CD14-positive monocyte (primary cell): ENCODE data around the gene MMP2. TPM values are rescaled to one million over a fixed set of nuclear protein-coding genes. Genes with fewer than 3 reads are reported as not detected.
A peak's percentile ranks its signal among the peaks of the same experiment; 100 is the strongest.

Source experiments
- DNase-seq, 3 donors: peaks; one replicate each; pipeline ENCODE4 v3.0.0-alpha.2; 2011 to 2022
- H2AFZ ChIP-seq: 2 replicates; pipeline ENCODE4 v1.6.0; 2012; ENCODE audit warnings: mild to moderate bottlenecking, low read depth, low read length, inconsistent platforms; ENCODE audit not compliant: insufficient read depth, poor library complexity, severe bottlenecking
- H3K27ac ChIP-seq, 2 donors: 1 replicate in 1 of 2; 2 replicates in 1 of 2; pipeline ENCODE4 v1.5.1; 2012 to 2013; ENCODE audit warnings: low read length in 2 of 2, control low read depth in 1 of 2, inconsistent platforms in 1 of 2, low read depth in 1 of 2, mild to moderate bottlenecking in 1 of 2
- H3K27me3 ChIP-seq, 2 donors: one replicate each; pipeline versions ENCODE4 v1.6.0 to v1.6.1; 2011 to 2013; ENCODE audit warnings: low read length in 2 of 2; ENCODE audit not compliant: control insufficient read depth in 2 of 2, insufficient read depth in 2 of 2
- H3K36me3 ChIP-seq, 2 donors: replicated peaks in 1 of 2; 1 replicate in 1 of 2; 2 replicates in 1 of 2; pipeline versions ENCODE4 v1.5.1 to v1.6.1; 2012 to 2013; ENCODE audit warnings: low read length in 2 of 2, control low read depth in 1 of 2, inconsistent platforms in 1 of 2, mild to moderate bottlenecking in 1 of 2; ENCODE audit not compliant: insufficient read depth in 2 of 2, control insufficient read depth in 1 of 2
- H3K4me1 ChIP-seq, 2 donors: 1 replicate in 1 of 2; 2 replicates in 1 of 2; pipeline versions ENCODE4 v1.5.1 to v1.6.1; 2012 to 2013; ENCODE audit warnings: low read length in 2 of 2, control low read depth in 1 of 2, inconsistent platforms in 1 of 2, mild to moderate bottlenecking in 1 of 2, moderate library complexity in 1 of 2; ENCODE audit not compliant: insufficient read depth in 2 of 2, control insufficient read depth in 1 of 2
- H3K4me2 ChIP-seq: replicated peaks from 2 replicates; pipeline ENCODE3; 2012; ENCODE audit warnings: low read length, moderate library complexity, mild to moderate bottlenecking; ENCODE audit not compliant: poor library complexity, severe bottlenecking; ENCODE audit errors: extremely low read depth
- H3K4me3 ChIP-seq, 3 experiments: fragments of 200-600 bp in 1 of 3; sonication (generic) in 1 of 3; replicated peaks in 1 of 3; 1 replicate in 2 of 3; 2 replicates in 1 of 3; pipeline ENCODE4 v1.5.1; 2011 to 2013; ENCODE audit warnings: low read length in 3 of 3, mild to moderate bottlenecking in 3 of 3, control low read depth in 2 of 3, low read depth in 2 of 3, inconsistent platforms in 1 of 3, moderate library complexity in 1 of 3
- H3K79me2 ChIP-seq: 2 replicates; pipeline ENCODE4 v1.6.0; 2012; ENCODE audit warnings: mild to moderate bottlenecking, control low read depth, inconsistent platforms, low read length, moderate library complexity; ENCODE audit not compliant: insufficient read depth
- H3K9ac ChIP-seq: 2 replicates; pipeline ENCODE4 v1.6.0; 2017; ENCODE audit warnings: low read length, mild to moderate bottlenecking; ENCODE audit not compliant: insufficient read depth, poor library complexity, severe bottlenecking
- H3K9me3 ChIP-seq, 2 donors: replicated peaks in 1 of 2; 1 replicate in 1 of 2; 2 replicates in 1 of 2; pipeline versions ENCODE4 v1.5.1 to v1.6.1; 2012 to 2013; ENCODE audit warnings: low read length in 2 of 2, control low read depth in 1 of 2; ENCODE audit not compliant: control insufficient read depth in 1 of 2, insufficient read depth in 1 of 2
- H4K20me1 ChIP-seq: 2 replicates; pipeline ENCODE4 v1.6.0; 2012; ENCODE audit warnings: mild to moderate bottlenecking, low read length, control low read depth, moderate library complexity; ENCODE audit not compliant: insufficient read depth
- H3K27ac Mint-ChIP-seq, 7 donors: one replicate each; pipeline ENCODE4 v1.8.0; 2020; ENCODE audit warnings: mild to moderate bottlenecking in 7 of 7, mixed read lengths in 7 of 7, moderate library complexity in 6 of 7, inconsistent platforms in 2 of 7
- H3K27me3 Mint-ChIP-seq, 3 donors: one replicate each; pipeline ENCODE4 v1.8.0; 2021 to 2022; ENCODE audit warnings: low read depth in 3 of 3, mild to moderate bottlenecking in 3 of 3, mixed read lengths in 3 of 3, moderate library complexity in 3 of 3, inconsistent platforms in 1 of 3
- H3K36me3 Mint-ChIP-seq, 2 donors: one replicate each; pipeline ENCODE4 v1.8.0; 2020; ENCODE audit warnings: mixed read lengths in 2 of 2, inconsistent platforms in 1 of 2, mild to moderate bottlenecking in 1 of 2
- H3K4me1 Mint-ChIP-seq: one replicate; pipeline ENCODE4 v1.8.0; 2020; ENCODE audit warnings: mild to moderate bottlenecking, mixed read lengths
- H3K4me3 Mint-ChIP-seq, 2 donors: one replicate each; pipeline ENCODE4 v1.8.0; 2020; ENCODE audit warnings: mild to moderate bottlenecking in 2 of 2, mixed read lengths in 2 of 2, moderate library complexity in 1 of 2
- H3K9me3 Mint-ChIP-seq, 7 donors: one replicate each; pipeline ENCODE4 v1.8.0; 2020 to 2022; ENCODE audit warnings: mixed read lengths in 7 of 7, mild to moderate bottlenecking in 6 of 7, moderate library complexity in 6 of 7, inconsistent platforms in 2 of 7
- CTCF ChIP-seq: fragments of 200-600 bp; IDR thresholded peaks from one replicate; pipeline ENCODE4 v1.8.0; 2022; ENCODE audit warnings: antibody characterized with exemption, mild to moderate bottlenecking
- WGBS: methylation state at CpG from one replicate; pipeline ENCODE4 v1.1.5; 2013; ENCODE audit warnings: missing lambda C conversion rate; ENCODE audit not compliant: insufficient coverage; 5-methylcytosine and 5-hydroxymethylcytosine counted together
- intact Hi-C, 2 donors: fragments of 100-400 bp; cut with micrococcal nuclease; formaldehyde crosslinking; loops; one replicate each; pipeline versions ENCODE4 v1.15.0 to v1.15.1; 2023
- polyA plus RNA-seq, 3 donors: library from polyadenylated mRNA; depleted of rRNA in 1 of 3; unstranded in 2 of 3; stranded (reverse) in 1 of 3; fragments of 300-500 nt in 2 of 3; fragments of >200 nt in 1 of 3; fragmentation: Illumina TruSeq in 2 of 3; gene quantifications; 1 replicate in 2 of 3; 2 replicates in 1 of 3; pipeline ENCODE4 v1.2.3, GENCODE V29; 2012 to 2021

The MMP2 gene
- polyA plus RNA-seq, 3 donors: not detected

GRCh38 chr16:55508271-55508921, 29.4 kb downstream of the MMP2 start:
- peak; percentile 57 to 73 (median 70) for DNase-seq
- peaks cover 22 to 34% of the 10 kb centered on the region in 2 donors for H3K4me1 ChIP-seq

More at GRCh38 chr16:55508271-55508921, 29.4 kb downstream of the MMP2 start:
- Histone ChIP-seq H3K9me3 (peaks cover 0 to 14% of the 10 kb centered on the region in 2 donors), H3K79me2 (peaks cover 43% of the 10 kb centered on the region), H2AFZ (peak overlapping the region; percentile 89), H3K4me2 (peak overlapping the region; percentile 97), H3K27ac (peak overlapping the region; percentile 78 to 83), H3K9ac (peak overlapping the region; percentile 89), H4K20me1 (peaks cover 6% of the 10 kb centered on the region), H3K27me3 (no peaks in the 10 kb centered on the region), H3K4me3 (peak overlapping the region; percentile 75 to 93 (median 83)), H3K36me3 (peaks cover 6 to 12% of the 10 kb centered on the region in 2 donors)
- Mint-ChIP-seq H3K36me3 (peaks cover 16 to 17% of the 10 kb centered on the region in 2 donors), H3K27ac (peak overlapping the region; percentile 85 to 93 (median 88)), H3K27me3 (peaks cover 0 to 2% (median 1%) of the 10 kb centered on the region in 3 donors), H3K9me3 (peaks cover 8 to 19% (median 13%) of the 10 kb centered on the region in 7 donors), H3K4me1 (peaks cover 38% of the 10 kb centered on the region), H3K4me3 (peak overlapping the region; percentile 90 to 96)
- WGBS: 67% methylated on average over 8 of the region's 9 CpGs
- intact Hi-C loops: no loop called here
- no peak for TF ChIP-seq CTCF
